ENCODE measurements around the gene ITPK1. TPM values are rescaled to one million over a fixed set of nuclear protein-coding genes. Genes with fewer than 3 reads are reported as not detected.

ITPK1 gene
- total RNA-seq, 1 experiment from 2014 or later = 57.0 TPM

DNA sequence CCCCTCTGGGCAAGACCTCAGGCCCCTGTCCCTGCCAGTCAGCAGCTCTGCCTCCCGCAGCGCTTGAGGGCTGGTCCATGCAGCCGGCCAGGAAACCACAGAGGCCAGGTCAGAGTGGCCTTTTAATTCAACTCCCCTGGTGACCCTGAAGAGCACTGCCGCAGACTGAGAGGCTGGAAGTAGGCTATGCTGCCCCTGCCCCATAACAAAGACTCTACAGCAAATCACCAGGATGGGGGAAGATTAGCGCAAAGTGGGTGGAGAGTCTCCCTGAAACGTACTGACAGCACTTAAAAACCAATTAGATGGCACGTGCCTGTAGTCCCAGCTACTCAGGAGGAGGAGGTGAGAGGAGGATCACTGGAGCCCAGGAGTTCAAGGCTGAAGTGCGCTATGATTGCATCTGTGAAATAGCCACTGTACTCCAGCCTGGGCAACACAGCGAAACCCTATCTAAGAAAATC is 70.5 kb downstream of the ITPK1 start:
- no peak for DNase-seq (ENCODE audit: low read depth)

- no peak for DNase-seq (ENCODE audit: low read depth)
Measured at GRCh38 chr14:93044556-93044955, 71.2 kb downstream of the ITPK1 start.

- DNase-seq (ENCODE audit: low read depth) = no peak
Measured at GRCh38 chr14:93044121-93044520, 71.6 kb downstream of the ITPK1 start.

GRCh38 chr14:93042968-93043940 is 72.5 kb downstream of the ITPK1 start:
- DNase-seq (ENCODE audit: low read depth) = peak; percentile 97

DNA sequence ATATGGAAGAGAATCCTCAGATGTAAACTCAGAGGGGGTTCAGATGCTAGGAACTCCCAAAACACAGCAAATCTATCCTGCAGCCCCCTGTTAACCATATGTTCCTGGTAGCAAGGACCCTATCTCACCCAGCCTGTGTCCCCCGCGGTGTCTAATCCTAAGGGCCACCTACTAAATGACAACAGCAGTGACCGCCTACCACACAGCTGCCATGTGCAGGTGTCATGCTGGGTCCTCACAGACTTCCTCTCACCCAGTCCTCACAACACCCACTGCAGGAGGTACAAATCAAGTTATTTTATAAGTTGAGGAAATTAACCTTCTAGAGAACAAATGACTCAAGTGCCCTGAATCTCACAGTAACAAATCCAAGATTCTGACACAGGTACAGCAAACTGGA is 73.9 kb downstream of the ITPK1 start:
- DNase-seq (ENCODE audit: low read depth) = no peak

- no peak for DNase-seq (ENCODE audit: low read depth)
Measured at GRCh38 chr14:93040982-93041381, 74.7 kb downstream of the ITPK1 start.

DNA sequence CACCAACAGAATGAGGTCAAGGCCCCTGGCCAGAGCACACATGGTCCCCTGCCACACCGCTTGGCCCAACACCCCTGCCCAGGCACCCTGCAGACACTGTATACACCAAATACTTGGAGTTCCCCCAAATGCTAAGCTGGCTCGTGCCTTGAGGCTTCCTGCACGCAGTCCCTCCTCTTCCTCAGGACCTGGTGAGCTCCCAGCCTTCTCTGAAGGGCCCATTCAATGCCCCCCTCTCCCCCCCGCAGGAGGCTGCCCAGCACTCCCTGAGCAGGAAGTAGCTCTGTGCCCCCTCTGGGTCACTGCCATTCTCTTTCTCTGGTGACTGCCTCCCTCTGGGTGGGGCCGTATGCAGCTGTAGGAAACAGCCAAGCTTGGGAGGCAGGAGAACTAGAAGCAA is 75.3 kb downstream of the ITPK1 start:
- DNase-seq (ENCODE audit: low read depth) = no peak

- DNase-seq (ENCODE audit: low read depth) = no peak
Measured at GRCh38 chr14:93039649-93040315, 75.9 kb downstream of the ITPK1 start.

GRCh38 chr14:93037351-93037750 is 78.4 kb downstream of the ITPK1 start:
- DNase-seq (ENCODE audit: low read depth) = no peak

- DNase-seq (ENCODE audit: low read depth) = no peak
Measured at GRCh38 chr14:93036652-93037345, 78.9 kb downstream of the ITPK1 start.

GRCh38 chr14:93035917-93036651 is 79.6 kb downstream of the ITPK1 start:
- DNase-seq (ENCODE audit: low read depth) = peak; percentile 77

GRCh38 chr14:93035585-93035916 is 80.2 kb downstream of the ITPK1 start:
- DNase-seq (ENCODE audit: low read depth) = no peak

DNA sequence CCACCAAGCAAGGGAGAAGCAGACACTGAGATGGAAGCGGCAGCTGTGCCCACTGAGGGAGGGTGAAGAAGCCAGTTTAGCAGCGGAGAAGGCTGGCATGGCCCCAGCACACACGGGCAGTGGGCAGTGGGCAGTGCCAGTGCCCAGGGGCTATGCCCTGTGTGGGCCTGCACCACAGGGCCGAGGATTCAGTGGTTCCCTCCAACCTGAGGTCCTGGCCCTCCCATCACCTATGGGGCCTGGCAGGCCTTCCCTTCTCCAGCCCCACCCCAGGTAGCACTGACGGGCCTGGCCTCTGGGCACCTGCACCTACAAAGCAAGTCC is 81.1 kb downstream of the ITPK1 start:
- DNase-seq (ENCODE audit: low read depth) = no peak

DNA sequence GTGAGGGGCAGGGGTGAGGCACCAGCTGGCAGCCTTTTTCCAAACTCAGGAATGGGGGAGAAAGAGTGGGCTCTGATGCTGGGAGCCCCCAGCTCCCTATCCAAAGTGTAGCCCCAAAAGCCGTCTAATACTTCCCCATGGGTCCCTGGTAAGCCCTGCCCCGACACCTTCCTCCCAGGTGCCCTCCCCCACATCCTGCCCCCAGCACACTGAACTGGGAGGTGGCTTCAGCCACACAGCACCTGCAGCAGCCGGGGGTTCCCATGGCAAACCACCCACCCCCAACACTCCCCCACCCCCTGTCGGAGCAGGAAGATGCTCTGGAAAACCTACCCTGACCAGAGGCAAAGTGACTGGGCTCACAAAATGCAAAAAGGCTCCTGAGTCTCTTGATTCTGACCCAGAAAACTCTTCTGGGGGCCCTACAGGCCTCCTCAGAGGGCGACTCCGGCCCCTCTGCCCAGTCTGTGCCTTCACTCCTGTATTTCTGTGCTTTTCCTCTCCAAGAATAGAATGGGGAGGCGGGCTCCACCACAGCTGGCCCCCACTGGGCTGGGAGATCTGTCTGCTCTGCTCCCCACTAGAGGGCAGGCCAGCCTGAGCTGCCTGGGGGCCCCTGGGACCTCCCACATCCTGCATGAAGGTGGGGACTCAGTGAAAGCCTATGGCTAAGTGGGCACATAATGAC is 81.6 kb downstream of the ITPK1 start:
- no peak for DNase-seq (ENCODE audit: low read depth)

DNA sequence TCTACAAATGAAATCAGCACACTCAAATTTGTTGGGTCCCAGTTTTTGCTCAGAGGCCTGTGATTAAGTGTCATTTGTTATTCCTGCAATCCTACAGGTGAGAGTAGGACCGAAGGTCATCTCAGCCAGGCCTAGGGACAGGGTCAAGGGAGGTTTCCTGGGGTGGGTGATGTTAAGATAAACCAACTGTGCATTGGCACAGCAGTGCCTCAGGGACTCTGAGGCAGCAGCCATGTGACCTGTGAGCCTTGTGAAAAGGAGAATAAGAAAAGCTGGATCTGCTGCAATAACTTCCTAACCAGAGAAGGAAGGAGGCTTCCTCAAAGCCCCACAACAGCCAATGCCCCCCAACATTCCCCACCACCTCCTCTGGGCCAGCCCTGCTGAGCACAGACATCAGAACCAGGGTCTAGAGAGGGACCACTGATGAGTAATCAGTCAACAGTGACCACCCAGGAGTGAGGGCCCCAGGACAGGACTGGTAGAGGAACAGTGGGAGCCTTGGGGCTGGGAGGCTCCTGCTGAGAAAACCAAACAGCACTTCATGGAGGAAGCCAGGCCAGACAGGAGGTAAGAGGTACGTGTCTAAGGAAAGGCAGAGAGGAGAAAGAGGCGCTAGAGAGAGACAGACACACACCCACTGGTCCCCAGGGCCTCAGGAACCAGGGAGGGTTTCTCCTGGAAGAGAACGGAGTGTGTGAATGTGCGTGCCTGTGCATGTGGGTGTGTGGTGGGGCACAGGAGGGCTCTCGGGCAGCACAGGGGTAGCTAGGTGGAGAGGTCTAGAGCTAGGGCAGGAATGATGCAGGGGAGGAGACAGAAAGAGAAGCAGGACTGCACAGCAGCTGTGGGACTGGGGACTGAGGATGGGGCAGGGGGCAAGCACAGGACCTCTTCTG is 82.4 kb downstream of the ITPK1 start:
- no peak for DNase-seq (ENCODE audit: low read depth)

DNA sequence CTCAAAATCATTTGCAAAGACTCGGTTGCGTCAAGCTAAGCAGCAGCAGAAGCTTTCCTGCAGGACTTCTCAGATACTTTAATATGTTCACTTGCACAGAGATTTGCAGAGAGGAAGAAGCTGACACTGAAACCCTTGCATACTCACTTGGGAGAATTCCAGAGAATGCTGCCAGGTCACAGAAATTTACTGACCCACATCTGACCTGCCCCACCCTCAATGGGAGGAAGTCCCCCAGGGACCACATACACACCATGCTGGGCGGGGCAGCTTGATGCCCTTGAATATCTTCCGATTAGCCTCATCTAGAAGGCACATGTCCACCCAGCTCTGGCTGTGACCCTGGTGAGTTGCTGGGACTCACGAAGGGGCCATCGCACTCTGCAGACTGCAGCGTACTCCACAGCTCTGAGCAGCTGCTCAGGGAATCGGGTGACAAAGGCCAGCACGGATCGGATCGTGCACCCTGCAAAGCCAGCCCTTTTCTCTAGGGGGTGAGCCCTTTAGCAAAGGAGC is 83.2 kb downstream of the ITPK1 start:
- DNase-seq (ENCODE audit: low read depth) = no peak

- no peak for DNase-seq (ENCODE audit: low read depth)
Measured at GRCh38 chr14:93031505-93032315, 84.0 kb downstream of the ITPK1 start.

DNA sequence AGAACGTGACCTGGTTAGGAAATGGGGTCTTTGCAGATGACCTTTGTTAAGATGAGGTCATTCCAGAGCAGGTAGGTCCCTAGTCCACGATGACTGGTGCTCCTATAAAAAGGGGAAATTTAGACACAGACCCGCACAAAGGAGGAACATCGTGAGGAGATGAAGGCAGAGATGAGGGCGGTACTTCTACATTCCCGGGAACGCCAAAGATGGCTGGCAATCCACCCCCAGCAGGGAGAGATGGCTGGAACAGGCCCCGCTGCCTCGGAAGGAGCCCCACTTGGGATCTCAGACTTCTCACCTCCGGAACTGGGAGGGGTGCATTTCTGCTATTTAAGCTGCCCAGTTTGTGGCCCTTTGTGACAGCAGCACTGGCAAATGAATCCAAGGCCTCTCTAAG is 85.0 kb downstream of the ITPK1 start:
- no peak for DNase-seq (ENCODE audit: low read depth)
